ENCODE data around the gene GAP43.

The GAP43 gene

GRCh38 chr3:115623044-115623868 lies at the start of gene GAP43:
Gene GAP43, plus strand, starts transcription at chr3:115623510. Its CDS starts 180 bp downstream, at chr3:115623690.
- Histone ChIP-seq H3K27ac (no peak within 1 kb of the TSS), H3K79me2 (ENCODE audit: insufficient read depth, low read depth) (no peaks in the 10 kb centered on the region), H3K4me1 (ENCODE audit: low read depth, poor library complexity, severe bottlenecking) (peaks cover 23% of the 10 kb centered on the region), H2AFZ (ENCODE audit: low read depth) (no peak within 1 kb of the TSS), H3K27me3 (ENCODE audit: insufficient read depth, low read depth) (no peaks in the 10 kb centered on the region), H3K36me3 (ENCODE audit: insufficient read depth) (no peaks in the 10 kb centered on the region), H3K4me2 (no peak within 1 kb of the TSS), H4K20me1 (ENCODE audit: insufficient read depth) (no peaks in the 10 kb centered on the region), H3K4me3 (IDR thresholded peaks at IDR 0.05; ENCODE audit: insufficient read depth, low read depth, low read length) (no peak within 1 kb of the TSS), H3K9ac (no peak within 1 kb of the TSS)
- no peak for TF ChIP-seq CTCF (conservative IDR thresholded peaks at IDR 0.05; ENCODE audit: low read depth, low read length)

GRCh38 chr3:115576325-115576875 lies 46.9 kb upstream of the GAP43 start:
- H3K27me3 ChIP-seq (ENCODE audit: insufficient read depth, low read depth) = no peaks in the 10 kb centered on the region
- H4K20me1 ChIP-seq (ENCODE audit: insufficient read depth) = no peaks in the 10 kb centered on the region
- no peak for TF ChIP-seq CTCF (conservative IDR thresholded peaks at IDR 0.05; ENCODE audit: low read depth, low read length)
- H3K4me1 ChIP-seq (ENCODE audit: low read depth, poor library complexity, severe bottlenecking) = no peaks in the 10 kb centered on the region
- no peak overlapping the region for H3K27ac ChIP-seq
- no peak overlapping the region for H3K4me2 ChIP-seq
- H2AFZ ChIP-seq (ENCODE audit: low read depth) = no peak overlapping the region
- no peak overlapping the region for H3K9ac ChIP-seq
- no peak overlapping the region for H3K4me3 ChIP-seq (IDR thresholded peaks at IDR 0.05; ENCODE audit: insufficient read depth, low read depth, low read length)
- no peaks in the 10 kb centered on the region for H3K79me2 ChIP-seq (ENCODE audit: insufficient read depth, low read depth)
- H3K36me3 ChIP-seq (ENCODE audit: insufficient read depth) = no peaks in the 10 kb centered on the region

DNA sequence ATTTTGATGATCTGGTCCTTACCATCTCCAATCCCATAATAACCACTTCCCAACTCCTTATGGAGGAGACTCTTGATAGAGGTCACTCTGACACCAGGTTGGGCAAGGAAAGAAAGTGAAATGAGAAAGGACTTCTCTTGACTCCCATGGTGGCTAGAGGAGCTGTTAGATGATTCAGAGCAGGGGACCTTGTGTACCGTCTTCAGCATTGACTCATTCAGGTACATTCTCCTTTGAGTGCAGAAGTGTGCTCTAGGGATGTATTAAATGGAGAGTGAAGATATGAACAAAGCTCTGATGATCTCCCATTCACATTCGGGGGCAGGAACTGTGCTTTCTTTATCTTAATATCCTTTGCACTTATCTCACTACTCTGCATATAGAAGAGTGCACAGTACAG lies 46.3 kb upstream of the GAP43 start:
- H3K27ac ChIP-seq = no peak overlapping the region
- no peaks in the 10 kb centered on the region for H3K27me3 ChIP-seq (ENCODE audit: insufficient read depth, low read depth)
- no peak overlapping the region for H3K4me3 ChIP-seq (IDR thresholded peaks at IDR 0.05; ENCODE audit: insufficient read depth, low read depth, low read length)
- H3K9ac ChIP-seq = no peak overlapping the region
- no peaks in the 10 kb centered on the region for H4K20me1 ChIP-seq (ENCODE audit: insufficient read depth)
- H3K79me2 ChIP-seq (ENCODE audit: insufficient read depth, low read depth) = no peaks in the 10 kb centered on the region
- no peaks in the 10 kb centered on the region for H3K36me3 ChIP-seq (ENCODE audit: insufficient read depth)
- H2AFZ ChIP-seq (ENCODE audit: low read depth) = no peak overlapping the region
- no peak for TF ChIP-seq CTCF (conservative IDR thresholded peaks at IDR 0.05; ENCODE audit: low read depth, low read length)
- no peak overlapping the region for H3K4me2 ChIP-seq
- H3K4me1 ChIP-seq (ENCODE audit: low read depth, poor library complexity, severe bottlenecking) = no peaks in the 10 kb centered on the region

- no peaks in the 10 kb centered on the region for H3K79me2 ChIP-seq (ENCODE audit: insufficient read depth, low read depth)
- H3K27ac ChIP-seq = no peak overlapping the region
- H2AFZ ChIP-seq (ENCODE audit: low read depth) = no peak overlapping the region
- H3K4me3 ChIP-seq (IDR thresholded peaks at IDR 0.05; ENCODE audit: insufficient read depth, low read depth, low read length) = no peak overlapping the region
- no peaks in the 10 kb centered on the region for H4K20me1 ChIP-seq (ENCODE audit: insufficient read depth)
- H3K4me1 ChIP-seq (ENCODE audit: low read depth, poor library complexity, severe bottlenecking) = no peaks in the 10 kb centered on the region
- no peaks in the 10 kb centered on the region for H3K27me3 ChIP-seq (ENCODE audit: insufficient read depth, low read depth)
- H3K4me2 ChIP-seq = no peak overlapping the region
- H3K36me3 ChIP-seq (ENCODE audit: insufficient read depth) = no peaks in the 10 kb centered on the region
- H3K9ac ChIP-seq = no peak overlapping the region
- no peak for TF ChIP-seq CTCF (conservative IDR thresholded peaks at IDR 0.05; ENCODE audit: low read depth, low read length)
These were observed 45.0 kb upstream of the GAP43 start for GRCh38 chr3:115578331-115578730.

Data from KMS-11 (cell line).